ENCODE data around the gene XPC.
A peak's percentile ranks its signal among the peaks of the same experiment; 100 is the strongest.

The XPC gene

GRCh38 chr3:14170531-14171159 lies 7.8 kb downstream of the XPC start:
- DNase-seq (ENCODE audit: low read depth): peak; percentile 59

GRCh38 chr3:14169871-14170270 lies 8.5 kb downstream of the XPC start:
- no peak for DNase-seq (ENCODE audit: low read depth)

DNA sequence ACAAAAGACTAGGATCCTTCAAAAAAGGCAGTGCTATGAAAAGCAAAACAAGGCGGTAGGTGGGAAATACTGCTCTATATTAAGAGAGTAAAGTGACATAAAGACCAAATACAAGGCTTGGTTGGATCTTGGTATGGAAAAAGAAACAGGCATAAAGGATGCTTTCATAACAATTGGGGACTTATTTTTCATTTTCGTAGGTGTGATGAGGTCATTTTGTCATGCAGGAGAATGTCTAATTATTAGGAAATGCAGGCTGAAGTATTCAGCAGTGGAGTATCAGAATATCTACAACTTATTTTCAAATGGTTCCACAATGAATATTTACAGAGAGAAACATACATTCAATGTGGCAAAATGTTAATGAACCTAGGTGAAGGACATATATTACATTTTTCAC lies 9.0 kb downstream of the XPC start:
- DNase-seq (ENCODE audit: low read depth): no peak

DNA sequence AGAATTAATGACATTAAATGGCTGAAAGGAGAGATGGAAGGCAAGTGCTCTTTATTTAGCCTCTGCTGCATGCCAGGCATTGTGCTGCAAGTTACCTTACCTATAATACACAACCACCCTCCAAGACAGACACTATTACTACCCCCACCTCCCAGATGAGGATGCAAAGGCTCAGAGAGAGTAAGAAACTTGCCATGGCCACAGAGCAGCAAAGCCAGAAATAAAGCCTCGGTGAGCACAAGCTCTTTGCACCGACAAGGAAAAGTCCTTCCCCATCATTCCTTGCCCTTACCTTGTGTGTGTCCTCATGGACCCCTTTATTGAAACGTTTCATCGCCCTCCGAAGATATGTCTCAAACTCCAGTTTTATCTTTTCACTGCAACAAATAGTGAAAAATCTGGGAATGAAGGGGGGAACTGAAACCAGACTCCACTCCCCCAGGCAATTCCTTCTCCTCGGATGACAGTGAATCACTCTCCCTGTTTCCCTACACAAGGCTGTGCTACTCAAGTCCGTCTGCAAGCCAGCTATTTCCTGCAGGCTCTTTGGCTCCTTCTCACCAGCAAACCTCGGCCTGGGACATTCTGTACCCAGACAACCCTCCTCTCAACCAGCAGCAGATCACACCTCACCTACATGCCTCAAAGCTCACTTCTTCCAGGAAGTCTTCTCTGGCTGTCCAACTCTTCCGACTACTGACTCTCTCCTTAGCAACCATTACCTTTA lies 11.4 kb downstream of the XPC start:
- DNase-seq (ENCODE audit: low read depth): peak; percentile 60

DNA sequence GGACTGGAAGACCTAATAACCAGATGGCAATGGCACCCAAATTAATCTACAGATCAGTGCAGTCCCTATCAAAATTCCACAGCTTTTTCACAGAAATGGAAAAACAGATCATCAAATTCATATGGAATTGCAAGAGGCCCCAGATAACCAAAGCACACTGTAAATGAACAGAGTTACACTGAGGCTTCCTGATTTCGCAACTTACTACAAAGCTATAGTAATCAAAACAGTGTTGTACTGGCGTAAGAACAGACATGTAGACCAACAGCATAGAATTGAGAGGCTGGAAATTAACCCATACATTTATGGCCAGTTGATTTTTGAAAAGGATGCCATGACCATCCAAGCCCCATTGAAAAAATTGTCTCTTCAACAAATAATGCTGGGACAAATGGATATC lies 16.2 kb downstream of the XPC start:
- DNase-seq (ENCODE audit: low read depth): no peak

DNA sequence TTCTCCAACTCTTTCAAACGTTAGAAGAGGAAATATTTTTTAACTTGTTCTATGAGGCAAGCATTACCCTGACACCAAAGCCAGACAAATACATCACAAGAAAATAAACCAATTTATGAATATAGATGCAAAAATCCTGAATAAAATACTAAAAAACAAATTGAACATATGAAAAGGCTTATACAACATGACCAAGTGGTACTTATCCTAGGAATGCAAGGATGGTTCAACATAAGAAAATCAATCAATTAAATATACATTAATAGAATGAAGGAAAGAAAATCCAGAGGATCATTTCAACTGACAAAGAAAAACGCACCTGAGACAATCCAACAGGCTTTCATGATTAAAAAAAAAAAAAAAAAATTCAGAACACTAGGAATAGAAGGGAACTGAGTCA lies 17.1 kb downstream of the XPC start:
- no peak for DNase-seq (ENCODE audit: low read depth)

GRCh38 chr3:14159426-14159825 lies 19.0 kb downstream of the XPC start:
- no peak for DNase-seq (ENCODE audit: low read depth)

- no peak for DNase-seq (ENCODE audit: low read depth)
Observed at GRCh38 chr3:14158370-14158769, 20.0 kb downstream of the XPC start.

GRCh38 chr3:14157951-14158350 lies 20.4 kb downstream of the XPC start:
- DNase-seq (ENCODE audit: low read depth): no peak

- no peak for DNase-seq (ENCODE audit: low read depth)
Observed at GRCh38 chr3:14156843-14157561, 21.4 kb downstream of the XPC start.

DNA sequence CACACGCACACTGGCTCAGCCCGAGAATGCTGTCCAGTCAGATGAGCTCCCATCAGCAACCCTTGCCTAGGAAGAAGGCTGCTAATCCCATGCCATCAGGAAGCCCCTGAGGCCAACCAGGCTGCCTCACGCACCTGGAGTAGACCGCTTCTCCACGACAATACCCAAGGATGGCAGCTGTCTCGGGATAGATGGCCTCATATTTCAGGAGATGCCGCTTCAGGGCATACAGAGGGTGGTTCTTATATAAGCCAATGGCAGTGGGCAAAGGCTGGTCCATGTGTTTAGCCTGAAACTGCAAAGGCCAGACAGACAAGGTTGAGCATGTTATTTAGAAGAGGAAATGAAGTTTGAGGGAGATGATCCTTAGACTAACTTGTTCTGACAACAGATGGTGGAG lies 22.2 kb downstream of the XPC start:
- no peak for DNase-seq (ENCODE audit: low read depth)

DNA sequence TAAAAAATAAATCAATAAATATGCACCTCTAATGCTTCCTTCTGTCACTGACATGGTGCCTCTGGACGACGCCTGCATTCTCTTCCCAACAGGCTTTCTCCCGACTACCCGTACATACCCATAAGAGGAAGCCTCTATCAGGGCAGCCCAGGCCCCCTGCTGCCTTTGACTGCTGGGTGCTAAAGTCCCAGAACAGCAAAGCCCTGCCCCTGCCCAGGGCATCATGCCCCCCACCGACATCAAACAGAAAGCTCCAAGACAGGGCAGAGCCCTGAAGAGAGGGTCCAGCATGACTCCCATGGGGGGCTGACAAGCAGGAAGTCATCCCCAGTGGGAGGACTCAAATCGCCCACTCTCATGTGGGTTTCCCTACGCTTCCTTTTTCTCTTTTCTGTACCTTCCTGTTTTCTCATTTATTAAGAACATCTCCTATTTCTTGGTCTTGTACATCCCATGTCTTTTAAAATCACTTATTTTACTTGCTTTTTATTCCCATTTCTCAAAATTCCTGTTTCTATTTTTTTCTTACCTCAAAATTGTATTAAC lies 23.4 kb downstream of the XPC start:
- DNase-seq (ENCODE audit: low read depth): no peak

DNA sequence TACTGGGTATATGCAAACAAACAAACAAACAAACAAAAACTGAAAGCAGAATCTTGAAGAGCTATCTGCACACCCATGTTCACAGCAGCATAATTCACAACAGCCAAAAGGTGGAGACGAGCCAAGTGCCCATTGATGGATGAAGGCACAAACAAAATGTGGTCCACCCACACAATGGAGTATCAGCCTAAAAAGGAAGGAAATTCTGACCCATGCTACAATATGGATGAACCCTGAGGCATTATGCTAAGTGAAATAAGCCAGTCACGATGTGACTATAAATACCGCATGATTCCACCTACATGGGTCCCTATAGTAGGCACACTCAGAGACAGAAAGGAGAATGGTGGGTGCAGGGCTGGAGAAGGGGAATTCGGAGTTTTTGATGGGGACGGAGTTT lies 24.1 kb downstream of the XPC start:
- DNase-seq (ENCODE audit: low read depth): no peak

GRCh38 chr3:14153663-14154062 lies 24.7 kb downstream of the XPC start:
- DNase-seq (ENCODE audit: low read depth): no peak

- no peak for DNase-seq (ENCODE audit: low read depth)
Observed at GRCh38 chr3:14152963-14153355, 25.4 kb downstream of the XPC start.

GRCh38 chr3:14152233-14152962 lies 26.0 kb downstream of the XPC start:
- no peak for DNase-seq (ENCODE audit: low read depth)

- no peak for DNase-seq (ENCODE audit: low read depth)
Observed at GRCh38 chr3:14151471-14152083, 26.8 kb downstream of the XPC start.

DNA sequence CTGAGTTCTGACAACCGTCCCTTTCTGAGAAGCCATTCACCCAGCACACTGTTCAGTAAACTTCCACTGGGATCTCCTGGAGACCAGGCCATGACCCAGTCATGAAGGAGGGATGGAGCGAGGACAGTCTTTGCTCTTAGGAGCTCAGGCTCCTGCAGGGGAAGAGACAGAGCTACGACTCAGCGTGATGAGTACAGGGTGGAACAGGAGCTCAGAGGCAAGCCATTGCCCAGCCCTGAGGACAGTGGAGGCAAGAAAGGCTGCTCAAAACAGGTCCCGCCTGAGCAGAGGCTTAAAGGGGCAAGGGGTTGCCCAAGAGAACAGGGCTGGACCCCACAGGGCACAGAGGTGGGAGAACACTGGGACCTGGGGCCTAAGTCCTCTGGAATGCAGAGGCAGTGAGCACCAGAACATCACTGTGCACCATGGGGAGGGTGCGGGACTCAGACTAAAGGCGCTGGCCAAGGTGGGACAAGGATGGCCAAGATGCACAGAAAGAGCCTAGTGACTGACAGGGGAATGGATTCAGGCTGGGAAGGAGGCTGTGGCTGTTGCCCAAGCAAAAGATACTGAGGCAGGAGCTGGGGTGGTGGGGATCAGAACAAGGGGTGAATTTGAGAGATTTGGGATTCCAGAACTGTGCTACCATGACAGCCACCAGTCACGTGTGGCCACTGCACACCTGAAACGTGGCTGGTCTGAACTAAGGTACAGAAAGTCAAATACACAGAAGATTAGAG lies 27.7 kb downstream of the XPC start:
- DNase-seq (ENCODE audit: low read depth): no peak

- no peak for DNase-seq (ENCODE audit: low read depth)
Observed at GRCh38 chr3:14150078-14150477, 28.3 kb downstream of the XPC start.

DNA sequence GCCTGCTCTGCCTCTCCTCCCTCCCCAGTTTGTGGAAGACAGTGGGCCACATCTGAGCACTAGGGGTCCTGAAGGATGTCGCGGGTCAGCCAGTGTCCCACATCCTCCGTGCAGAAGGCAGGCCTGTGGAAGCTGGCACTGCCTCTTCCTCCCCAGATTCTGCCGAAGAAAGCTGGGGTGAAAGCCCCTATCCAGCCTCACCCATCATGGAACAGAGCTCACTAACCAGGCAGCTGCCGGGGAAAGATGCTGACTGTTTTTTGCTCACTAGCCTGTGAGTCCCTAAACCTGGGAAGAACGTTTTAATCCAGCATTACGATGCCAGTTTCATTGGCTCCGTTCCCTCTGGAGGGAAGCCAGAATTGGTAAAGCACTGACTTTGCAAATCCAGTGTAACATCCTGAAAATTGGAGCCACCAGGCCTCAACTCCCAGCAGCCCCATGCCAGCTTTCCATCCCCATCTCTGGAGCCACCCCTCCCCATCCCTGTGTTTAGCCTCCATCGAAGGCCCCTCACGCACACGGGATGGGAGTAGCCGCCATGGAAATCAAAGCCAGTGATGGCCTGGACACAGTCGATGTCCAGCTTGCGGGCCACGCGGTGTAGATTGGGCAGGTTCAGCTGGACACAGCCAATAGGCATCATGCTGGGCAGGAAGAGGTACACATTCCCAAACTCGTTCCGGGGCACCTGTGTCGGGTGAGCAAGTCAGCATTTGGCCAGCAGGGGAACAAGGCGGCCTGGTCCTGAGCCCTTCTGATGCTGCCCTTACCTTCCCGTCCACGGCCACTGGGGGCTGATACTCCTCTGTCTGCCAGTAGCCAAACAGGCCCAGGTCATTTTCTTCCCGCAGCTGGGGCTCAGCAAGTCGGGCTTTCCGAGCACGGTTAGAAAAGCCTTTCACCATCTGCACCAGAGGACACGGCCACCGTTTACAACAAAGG lies 30.1 kb downstream of the XPC start:
- no peak for DNase-seq (ENCODE audit: low read depth)
